Activated CD4-positive, alpha-beta T cell treated with anti-CD3 and anti-CD28 coated beads, Interleukin-2, amount 50 U/mL, for 16 hours (primary cell): ENCODE measurements around the gene KIRREL2.
"Not testable (repeated sequence)": the region's sequence is repeated elsewhere in the genome, so short reads cannot be mapped to it uniquely, and the experiment has no call there.

Source experiments
- DNase-seq: peaks from one replicate; pipeline ENCODE4 v3.0.0-alpha.2; 2020

Gene KIRREL2

DNA sequence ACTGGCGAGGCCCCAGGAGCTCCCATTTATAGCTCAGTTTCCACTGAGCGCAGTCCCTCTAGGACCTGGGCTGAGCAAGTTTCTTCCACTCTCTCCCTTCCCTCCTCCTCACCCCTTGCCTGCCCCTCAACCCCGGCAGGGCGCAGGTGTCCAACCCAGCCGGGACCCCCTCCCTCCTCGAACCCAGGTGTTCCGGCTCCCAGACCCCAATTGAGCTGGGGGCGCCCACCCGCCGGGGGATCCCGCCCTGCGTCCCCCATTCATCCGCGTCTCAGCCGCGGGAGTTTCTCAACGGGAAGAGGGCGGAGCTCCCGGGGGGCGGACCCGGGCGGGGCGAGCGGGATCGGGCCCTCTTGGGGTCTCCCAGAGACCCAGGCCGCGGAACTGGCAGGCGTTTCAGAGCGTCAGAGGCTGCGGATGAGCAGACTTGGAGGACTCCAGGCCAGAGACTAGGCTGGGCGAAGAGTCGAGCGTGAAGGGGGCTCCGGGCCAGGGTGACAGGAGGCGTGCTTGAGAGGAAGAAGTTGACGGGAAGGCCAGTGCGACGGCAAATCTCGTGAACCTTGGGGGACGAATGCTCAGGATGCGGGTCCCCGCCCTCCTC is at the start of gene KIRREL2:
TSS of gene KIRREL2 (plus strand) at position 366 of the 604 bp plus-strand sequence. CDS start at position 575, 209 bp downstream.
- no peak for DNase-seq

DNA sequence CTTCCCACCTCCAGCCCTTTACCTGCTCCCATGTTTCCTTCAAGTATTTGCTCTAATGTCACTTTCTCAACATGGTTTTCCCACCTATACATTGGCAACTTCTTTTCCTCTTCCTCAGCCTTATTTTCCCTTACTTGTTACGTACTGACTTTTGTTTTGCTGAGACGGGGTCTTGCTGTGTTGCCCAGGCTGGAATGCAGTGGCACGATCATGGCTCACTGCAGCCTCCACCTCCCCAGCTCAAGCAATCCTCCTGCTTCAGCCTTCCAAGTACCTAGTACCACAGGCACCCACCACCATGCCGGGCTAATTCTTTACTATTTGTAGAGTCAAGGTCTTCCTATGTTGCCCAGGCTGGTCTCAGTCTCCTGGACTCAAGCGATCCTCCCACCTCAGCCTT is 49.1 kb upstream of the KIRREL2 start:
- DNase-seq = no peak

DNA sequence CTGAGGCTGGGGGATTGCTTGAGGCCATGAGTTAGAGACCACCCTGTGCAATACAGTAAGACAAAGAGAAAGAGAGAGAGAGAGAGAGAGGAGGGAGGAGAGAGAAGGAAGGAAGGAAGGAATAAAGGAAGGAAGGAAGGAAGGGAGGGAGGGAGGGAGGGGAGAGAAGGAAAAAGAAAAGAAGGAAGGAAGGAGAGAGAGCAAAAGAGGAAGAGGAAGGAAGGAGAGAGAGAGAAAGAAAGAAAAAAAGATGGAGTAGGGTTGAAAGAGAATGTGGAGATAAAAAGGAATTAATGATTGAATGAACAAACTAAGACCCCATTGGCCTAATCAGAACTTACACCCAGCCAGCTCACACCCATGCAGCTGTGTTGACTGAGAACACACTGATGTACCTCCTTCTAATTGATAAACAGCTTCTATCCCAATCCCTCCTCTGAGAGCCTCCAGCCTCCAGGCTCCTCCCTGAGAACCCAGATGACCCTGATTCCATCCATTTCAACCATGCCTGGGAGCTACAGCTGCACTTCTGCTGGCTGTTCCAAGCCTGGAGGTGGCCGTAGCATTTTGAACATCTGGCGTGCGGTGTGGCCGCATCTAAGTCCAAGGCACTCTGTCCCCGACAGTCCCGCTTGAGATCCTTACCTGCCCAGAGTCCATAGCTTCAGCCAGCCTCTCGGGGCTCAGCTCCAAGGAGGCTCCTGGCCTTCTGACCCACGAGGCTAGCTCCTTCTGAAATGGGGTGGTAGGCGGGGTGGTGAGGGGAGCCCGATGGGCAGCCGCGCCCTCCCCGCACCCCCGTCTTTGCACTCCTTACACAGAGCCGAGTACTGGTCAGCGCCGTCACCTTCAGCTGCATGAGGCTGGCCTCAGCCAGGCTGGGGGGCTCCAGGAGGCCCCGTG is 45.1 kb upstream of the KIRREL2 start:
- DNase-seq = no peak

DNA sequence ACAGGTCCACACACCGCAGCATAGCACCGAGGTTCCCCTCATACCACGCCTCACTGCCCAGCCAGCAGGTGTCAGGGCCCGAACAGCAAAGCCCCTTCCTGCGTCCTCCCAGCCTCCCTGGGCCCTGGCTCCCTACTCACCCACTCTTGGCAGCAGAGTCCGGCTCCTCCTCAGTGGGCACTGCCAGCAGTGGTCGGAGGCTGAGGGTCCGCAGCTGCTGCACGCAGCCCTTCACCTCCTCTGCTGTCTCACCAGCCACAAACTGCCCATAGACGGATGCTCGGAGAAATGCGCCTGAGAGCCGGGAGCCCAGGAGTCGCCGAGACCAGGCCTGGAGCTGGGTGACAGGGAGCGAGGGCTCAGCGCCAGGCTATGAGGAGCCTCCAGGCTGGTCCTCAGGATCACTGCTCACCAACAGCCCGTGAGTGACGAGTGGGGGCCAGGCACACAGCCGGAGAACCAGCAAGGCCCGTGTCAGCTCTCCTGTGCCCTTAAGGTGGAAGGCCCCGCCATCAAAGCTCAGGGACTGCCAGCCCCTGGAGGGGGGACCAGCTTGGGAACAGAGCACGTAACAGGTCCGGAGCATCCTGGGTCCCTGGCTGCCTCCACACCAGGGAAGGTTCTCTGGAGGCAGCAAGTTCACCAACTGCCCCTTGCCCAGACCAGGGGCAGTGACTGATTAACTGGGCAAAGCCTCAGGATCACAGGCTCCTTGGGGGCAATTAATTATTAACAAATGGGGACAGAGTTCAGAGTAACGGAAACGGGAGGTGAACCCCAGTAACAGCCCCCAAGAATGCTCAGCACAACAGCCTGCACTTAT is 44.3 kb upstream of the KIRREL2 start, which contains the start of gene PRODH2:
TSS of gene PRODH2 (minus strand) at position 626 of the 823 bp plus-strand sequence. CDS start at position 586, 40 bp downstream.
- DNase-seq = no peak

DNA sequence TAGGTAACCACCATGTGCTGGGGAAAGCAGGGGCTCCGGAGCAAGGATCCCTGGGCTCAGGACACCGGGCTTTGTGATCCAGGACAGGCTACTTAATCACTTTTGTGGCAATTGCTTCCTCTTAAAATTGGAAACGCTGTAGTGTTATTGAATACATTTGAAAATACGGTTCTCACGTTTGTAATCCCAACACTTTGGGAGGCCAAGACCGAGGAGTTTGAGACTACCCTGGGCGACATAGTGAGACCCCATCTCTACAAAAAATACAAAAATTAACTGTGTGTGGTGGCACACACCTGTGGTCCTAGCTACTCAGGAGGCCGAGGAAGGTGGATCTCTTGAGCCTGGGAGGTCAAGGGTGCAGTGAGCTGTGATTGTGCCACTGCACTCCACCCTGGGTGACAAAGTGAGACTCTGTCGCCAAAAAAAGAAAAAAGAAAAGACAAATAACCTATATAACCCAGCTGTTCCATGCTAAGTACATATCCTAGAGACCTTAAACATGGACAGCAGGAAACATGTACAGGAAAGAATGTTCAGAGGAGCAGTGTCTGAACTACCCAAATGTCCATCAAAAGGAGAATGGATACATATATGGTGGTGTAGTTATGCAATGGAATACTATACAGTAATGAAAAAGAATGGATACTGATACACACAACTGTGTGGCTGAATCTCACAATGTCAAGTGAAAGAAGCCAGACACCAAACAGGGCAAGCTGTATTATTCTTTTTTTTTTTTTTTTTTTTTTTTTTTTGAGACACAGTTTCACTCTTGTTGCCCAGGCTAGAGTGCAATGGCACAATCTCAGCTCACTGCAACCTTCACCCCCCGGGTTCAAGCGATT is 43.4 kb upstream of the KIRREL2 start:
- DNase-seq = no peak

DNA sequence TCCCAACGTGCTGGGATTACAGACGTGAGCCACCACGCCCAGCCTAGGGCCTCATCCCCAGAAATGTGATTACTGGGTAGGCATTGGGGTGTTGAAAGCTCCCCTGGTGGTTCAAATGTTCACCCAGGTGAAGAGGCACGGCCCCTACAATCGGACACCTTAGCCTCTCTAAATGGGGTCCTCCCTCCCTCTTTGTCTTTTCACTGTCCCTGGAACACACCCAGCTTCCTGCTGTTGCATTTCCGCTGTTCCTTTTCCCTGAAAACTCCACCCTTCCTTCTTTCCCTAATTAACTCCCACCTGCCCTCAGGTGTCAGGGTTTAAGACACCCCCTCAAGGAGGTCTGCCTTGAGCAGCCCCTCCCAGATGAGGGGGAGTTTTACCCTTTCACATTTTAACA is 40.4 kb upstream of the KIRREL2 start:
- no peak for DNase-seq

DNA sequence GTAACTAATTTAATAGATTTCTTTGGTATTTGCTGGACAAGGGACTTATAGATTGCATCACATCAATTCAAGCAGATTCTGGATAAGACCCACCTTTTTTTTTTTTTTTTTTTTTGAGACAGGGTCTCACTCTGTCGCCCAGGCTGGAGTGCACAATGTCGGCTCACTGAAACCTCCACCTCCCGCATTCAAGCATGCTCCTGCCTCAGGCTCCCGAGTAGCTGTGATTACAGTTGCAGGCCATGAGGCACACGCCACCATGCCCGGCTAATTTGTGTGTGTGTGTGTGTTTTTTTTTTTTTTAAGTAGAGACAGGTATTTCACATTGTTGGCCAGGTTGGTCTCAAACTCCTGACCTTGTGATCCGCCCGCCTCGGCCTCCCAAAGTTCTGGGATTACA is 39.9 kb upstream of the KIRREL2 start:
- no peak for DNase-seq

DNA sequence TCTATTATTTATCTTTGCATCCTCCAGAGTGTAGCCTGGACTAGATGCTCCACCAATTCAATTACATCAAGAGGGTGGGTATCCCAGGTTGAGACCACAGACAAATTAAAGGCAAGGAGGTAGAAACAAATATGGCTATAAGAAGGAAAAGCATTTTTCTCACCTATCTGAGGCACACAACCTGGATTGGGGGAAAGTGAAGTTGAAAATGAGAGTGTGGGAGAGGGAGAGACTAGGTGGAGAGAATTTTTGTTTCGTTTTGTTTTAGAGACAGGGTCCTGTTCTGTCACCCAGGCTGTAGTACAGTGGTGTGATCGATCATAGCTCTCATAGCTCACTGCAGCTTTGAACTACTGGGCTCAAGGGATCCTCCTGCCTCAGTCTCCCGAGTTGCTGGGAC is 38.3 kb upstream of the KIRREL2 start:
- DNase-seq = no peak

DNA sequence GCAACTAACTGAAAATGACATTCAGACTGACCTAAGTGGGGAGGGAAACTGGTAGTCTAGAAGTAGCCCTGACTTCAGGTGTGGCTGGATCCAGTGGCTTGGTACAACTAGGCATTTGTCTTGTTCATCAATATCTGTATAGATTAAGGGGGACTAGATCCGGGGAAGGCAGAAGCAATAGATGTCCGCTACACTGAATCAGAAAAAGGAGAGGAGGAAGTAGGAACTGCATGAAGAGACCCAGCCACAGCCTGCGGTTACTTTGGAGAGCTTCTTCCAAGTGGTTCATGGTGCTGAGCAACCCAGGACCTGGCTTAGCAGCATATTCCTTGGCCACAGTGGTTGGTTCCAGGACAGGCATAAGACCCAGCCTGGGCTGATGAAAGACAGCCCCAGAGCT is 34.1 kb upstream of the KIRREL2 start:
- DNase-seq = no peak

DNA sequence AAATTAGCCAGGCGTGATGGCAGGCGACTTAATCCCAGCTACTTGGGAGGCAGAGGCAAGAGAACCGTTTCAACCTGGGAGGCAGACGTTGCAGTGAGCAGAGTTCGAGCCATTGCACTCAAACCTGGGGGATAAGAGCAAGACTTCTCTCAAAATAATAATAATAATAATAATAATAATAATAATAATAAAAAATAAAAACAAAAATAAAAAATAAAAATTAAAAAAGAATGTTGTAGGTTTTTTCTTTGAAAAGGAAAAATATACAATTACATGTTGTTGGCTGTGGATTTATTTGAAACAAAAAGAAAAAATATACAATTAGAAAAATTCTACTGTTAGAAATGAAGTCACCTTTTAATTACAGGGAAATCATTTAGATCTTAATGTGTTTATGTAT is 32.6 kb upstream of the KIRREL2 start:
- no peak for DNase-seq

DNA sequence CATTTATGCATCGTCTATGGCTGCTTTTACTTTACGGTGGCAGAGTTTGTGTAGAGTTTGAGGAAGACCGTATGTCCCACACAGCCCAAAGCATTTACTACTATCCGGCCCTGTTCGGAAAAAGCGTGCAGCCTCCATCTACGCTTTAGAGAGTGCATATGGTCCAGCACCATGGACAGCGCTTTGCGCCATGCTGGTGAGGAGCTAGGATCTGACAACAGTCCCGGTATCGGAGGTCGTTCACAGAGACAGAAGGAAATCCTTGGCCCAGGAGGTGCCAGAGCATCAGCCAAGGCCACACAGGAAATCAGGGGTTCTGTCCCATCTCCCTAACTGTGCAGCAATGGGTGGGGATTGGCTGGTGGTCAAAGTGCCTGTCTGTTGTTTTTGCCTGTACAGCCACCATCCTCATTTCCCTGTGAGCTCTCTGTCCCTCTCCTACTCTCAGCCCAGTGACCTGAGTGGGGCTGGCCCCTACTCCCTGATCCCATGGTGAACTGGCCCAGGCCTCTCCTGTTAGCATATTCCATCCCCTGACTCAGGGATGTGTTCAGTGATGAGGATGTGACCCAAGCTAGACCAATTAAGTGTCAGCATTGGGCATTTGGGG is 27.9 kb upstream of the KIRREL2 start:
- DNase-seq = peak; percentile 42

DNA sequence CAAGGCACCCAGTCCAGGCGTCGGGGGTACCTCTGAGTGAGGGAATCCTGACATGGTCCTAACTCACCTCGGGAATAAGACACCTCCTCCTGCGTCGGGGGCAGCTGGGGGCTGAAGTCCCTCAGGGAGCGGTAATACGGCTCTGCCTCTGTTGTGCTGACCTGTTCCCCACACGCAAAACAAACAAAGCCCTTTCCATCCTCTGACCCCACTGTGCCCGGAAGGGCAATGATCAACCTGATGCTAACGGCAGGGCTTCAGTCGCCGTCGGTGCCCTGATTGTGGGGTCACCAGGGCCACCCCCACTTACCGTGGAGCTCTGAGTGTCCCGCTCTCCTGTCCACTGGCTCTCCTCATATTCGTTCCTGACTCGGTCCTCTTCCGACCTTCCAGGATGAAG is 25.7 kb upstream of the KIRREL2 start:
- no peak for DNase-seq

DNA sequence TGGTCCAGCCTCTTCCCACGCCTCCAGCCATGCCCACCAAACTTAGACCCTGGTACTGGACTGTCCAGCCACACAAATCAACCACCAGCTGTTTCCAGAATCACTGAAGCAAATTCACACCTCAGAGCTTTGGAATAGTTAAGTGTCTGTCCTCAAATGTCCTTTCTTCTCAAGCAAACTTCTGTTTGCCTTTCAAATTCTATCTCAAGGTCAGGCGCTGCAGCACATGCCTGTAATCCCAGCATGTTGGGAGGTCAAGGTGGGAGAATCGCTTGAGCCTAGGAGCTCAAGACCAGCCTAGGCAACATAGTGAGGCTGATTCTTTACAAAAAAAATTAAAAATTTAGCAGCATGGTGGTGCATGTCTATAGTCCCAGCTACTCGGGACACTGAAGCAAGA is 24.7 kb upstream of the KIRREL2 start:
- no peak for DNase-seq

DNA sequence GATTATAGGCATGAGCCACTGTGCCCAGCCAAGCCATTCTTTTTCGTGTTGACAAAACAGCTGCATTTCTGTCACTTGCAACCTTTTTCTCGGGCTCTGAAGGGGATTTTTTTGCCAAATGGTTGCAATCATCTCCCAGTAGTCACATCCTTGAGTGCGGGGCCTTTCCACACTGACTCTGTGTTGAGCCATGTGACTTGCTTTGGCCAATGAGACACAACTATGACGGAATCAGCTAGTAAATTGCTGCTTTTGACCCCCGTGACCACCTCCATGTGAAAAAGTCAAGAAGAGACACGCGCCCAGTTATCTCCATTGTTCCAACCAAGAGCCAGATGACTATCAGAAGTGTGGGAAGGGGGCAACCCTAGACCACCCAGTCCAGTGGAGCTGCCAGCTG is 22.7 kb upstream of the KIRREL2 start:
- no peak for DNase-seq

DNA sequence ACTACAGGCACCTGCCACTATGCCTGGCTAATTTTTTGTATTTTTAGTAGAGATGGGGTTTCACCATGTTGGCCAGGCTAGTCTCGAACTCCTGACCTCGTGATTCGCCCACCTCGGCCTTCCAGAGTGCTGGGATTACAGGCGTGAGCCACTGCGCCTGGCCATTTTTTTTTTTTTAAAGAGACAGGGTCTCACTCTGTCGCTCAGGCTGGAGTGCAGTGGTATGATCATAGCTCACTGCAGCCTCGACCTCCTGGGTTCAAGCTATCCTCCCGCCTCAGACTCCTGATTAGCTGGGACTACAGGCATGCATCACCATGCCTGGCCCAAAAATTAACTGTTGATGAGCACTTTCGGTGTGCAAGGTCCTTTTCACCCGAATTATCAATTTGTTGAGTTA is 20.6 kb upstream of the KIRREL2 start:
- not testable (repeated sequence) for DNase-seq

DNA sequence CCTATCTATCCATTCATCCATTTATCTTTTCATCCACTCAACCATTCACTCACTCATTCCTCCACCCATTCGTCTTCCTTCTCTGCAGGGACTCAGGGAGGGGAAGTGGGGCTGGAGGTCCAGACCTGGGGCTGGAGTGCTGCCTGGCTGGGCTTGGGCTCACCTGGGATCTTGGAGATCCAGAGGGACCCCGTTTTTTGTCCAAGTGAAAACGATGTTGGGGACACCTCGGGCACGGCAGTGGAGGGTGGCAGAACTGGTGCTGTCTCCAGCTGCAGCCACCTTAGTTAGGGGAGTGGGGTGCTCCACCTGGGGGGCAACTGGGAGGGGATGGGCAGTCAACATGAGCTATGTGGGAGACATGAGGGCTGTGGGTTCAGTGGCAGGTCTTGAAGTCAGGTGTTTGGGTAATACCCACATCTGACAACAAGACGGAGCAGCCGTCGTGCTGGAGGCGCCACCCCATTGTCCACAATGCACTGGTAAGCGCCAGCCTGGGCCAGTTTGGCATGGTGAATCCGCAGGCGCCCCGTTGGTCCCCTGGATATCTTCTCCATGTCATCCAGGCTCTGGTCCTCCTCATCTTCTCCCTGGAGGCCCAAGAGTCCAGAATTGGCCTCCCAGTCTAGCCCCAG is 14.6 kb upstream of the KIRREL2 start:
- DNase-seq = no peak

DNA sequence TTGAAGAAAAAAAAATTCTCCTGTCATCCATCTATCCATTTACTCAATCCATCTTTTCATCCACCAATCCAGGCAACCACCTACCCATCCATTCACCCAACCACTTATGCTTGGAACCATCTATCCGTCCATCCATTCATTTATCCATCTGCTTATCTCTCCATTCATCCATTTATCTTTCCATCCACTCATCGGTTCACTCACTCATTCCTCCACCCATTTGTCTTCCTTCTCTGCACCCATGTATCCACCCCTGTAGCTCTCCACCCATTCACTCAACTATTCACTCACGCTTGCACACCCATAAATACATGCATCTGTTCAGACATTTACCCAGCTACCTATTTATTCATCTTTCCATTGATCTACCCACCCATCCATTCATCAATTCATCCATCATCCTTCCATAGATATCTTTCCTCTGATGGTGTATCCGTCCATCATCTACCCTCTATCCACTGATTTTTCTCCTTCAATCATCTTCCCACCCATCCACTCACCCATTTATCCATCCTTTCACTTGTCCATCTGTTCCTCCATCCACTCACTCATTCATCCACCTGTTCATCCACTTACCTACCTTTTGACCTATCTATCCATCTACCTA is 13.9 kb upstream of the KIRREL2 start:
- DNase-seq = no peak

DNA sequence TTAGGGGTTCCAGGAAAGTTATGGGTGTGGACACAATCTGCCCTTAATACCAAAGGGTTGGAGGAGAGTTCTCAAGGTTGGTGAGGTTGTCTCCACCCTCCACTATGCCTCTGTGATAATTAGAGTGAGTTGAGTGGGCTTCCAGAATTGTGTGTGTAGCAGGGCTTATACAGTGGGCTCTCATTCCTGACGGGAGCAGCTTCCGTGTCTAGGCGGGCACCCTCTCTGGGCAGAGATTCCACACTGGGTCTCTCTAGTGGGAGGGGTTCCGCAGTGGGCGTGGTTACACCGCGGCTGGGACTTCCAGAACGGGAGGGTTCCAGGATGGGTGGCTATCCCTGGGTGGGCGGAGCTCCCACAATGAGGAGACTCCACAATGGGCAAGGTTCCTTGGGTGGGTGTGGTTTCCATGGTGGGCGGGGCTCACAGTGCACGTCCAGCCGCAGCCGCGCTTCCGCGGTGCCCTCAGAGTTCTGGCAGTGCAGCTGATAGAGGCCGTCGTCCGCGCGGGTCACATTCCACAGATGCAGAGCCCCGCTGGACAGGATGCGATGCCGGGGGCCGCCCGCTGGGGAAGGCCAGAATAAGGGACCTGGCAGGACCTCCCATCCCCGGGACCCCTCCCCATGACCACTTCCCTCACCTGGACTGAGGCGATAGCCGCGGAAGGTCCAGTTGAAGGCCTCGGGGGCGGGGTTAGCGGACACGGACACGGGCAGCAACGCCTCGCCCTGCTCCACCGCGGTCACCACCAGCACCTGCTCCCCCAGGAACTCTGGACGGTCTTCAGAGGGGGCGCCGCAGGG is 12.8 kb upstream of the KIRREL2 start:
- no peak for DNase-seq

DNA sequence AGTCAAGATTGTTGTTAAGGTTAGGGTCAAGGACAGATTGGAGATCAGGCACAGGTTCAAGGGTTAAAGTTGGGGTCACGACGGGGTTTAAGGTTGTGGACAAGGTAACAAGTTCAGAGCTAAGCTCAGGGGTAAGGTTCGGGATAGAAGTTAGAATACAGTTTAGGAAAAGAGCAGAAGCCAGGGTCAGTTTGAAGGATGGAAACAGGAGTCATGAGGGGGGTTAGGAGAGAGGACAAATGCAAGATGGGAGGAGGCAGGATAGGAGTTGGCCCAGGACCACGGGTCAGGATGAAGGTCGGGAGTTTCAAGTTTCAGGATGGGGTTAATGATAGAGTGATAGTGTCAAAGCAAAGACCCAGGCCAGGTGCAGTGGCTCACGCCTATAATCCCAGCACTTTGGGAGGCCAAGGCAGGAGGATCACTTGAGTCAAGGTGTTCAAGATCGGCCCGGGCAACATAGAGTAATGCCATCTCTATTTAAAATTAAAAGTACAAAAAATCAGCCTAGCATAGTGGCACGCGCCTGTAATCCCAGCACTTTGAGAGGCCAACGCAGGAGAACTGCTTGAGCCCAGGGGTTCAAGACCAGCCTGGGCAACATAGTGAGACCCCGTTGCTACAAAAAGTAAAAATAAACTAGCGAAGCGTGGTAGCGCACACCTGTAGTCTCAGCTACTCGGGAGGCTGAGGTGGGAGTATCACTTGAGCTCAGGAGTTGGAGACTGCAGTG is 12.1 kb upstream of the KIRREL2 start:
- no peak for DNase-seq
